Endothelial cell of umbilical vein (primary cell): ENCODE measurements around the gene SAP25. TPM values are rescaled to one million over a fixed set of nuclear protein-coding genes. Genes with fewer than 3 reads are reported as not detected.
A peak's percentile ranks its signal among the peaks of the same experiment; 100 is the strongest.

Experiments
- BruUV-seq: library from RNA; stranded (reverse); fragments of 400-500 nt; replicated peaks from 2 replicates; lab custom pipeline; 2021; lab: Mats Ljungman, UMichigan
- CTCF ChIA-PET: fragments of 300-600, 350-600 bp; sonication (Branson Sonifier 250); formaldehyde crosslinking; loops from one replicate; lab custom pipeline; 2021; ENCODE audit warnings: antibody characterized with exemption, inconsistent platforms; lab: Charles Lee
- POLR2A ChIA-PET: fragments of 300-600, 350-600 bp; sonication (Branson Sonifier 250); formaldehyde crosslinking; loops from one replicate; lab custom pipeline; 2021; ENCODE audit warnings: antibody characterized with exemption, inconsistent platforms; lab: Charles Lee
- DNase-seq: peaks from one replicate; pipeline ENCODE4 v3.0.0-alpha.2; 2011; ENCODE audit warnings: low read depth, low spot score
- FAIRE-seq: peaks from 2 replicates; lab custom pipeline; 2011; peaks lifted over from hg19 to GRCh38; lab: Jason Lieb, UNC
- H2AFZ ChIP-seq: 2 replicates; pipeline ENCODE4 v1.6.0; 2012; ENCODE audit warnings: low read depth, low read length, control low read depth, inconsistent platforms
- H3K27ac ChIP-seq: 2 replicates; pipeline ENCODE4 v1.5.1; 2011; ENCODE audit warnings: low read depth, mild to moderate bottlenecking, control low read depth, low read length, moderate library complexity; ENCODE audit not compliant: insufficient read depth
- H3K27me3 ChIP-seq, 2 experiments: 2 replicates each; pipeline versions ENCODE4 v1.6.0 to v1.6.1; 2011; ENCODE audit warnings: low read length in 2 of 2, mixed read lengths in 1 of 2; ENCODE audit not compliant: control insufficient read depth in 2 of 2, insufficient read depth in 2 of 2
- H3K36me3 ChIP-seq, 2 experiments: 2 replicates in 1 of 2; 3 replicates in 1 of 2; pipeline ENCODE4 v1.5.1; 2011; ENCODE audit warnings: low read length in 2 of 2, mild to moderate bottlenecking in 1 of 2, moderate library complexity in 1 of 2; ENCODE audit not compliant: control insufficient read depth in 2 of 2, insufficient read depth in 2 of 2; ENCODE audit errors: extremely low read depth in 1 of 2
- H3K4me1 ChIP-seq: 3 replicates; pipeline ENCODE4 v1.5.1; 2011; ENCODE audit warnings: mild to moderate bottlenecking, low read length; ENCODE audit not compliant: control insufficient read depth, insufficient read depth; ENCODE audit errors: extremely low read depth
- H3K4me2 ChIP-seq: 2 replicates; pipeline ENCODE4 v1.6.1; 2011; ENCODE audit warnings: low read length, control low read depth, mixed read lengths; ENCODE audit not compliant: insufficient read depth
- H3K4me3 ChIP-seq, 3 experiments: fragments of 200-600 bp in 1 of 3; sonication (generic), shearing (Covaris generic) in 1 of 3; replicated peaks in 1 of 3; 2 replicates each; pipeline ENCODE4 v1.5.1; 2011 to 2016; ENCODE audit warnings: control low read depth in 3 of 3, low read length in 3 of 3, mild to moderate bottlenecking in 2 of 3, inconsistent platforms in 1 of 3, low read depth in 1 of 3, moderate library complexity in 1 of 3; ENCODE audit not compliant: insufficient read depth in 1 of 3
- H3K79me2 ChIP-seq: 2 replicates; pipeline ENCODE4 v1.6.0; 2012; ENCODE audit warnings: low read length, inconsistent platforms; ENCODE audit not compliant: control insufficient read depth, insufficient read depth
- H3K9ac ChIP-seq: replicated peaks from 2 replicates; pipeline ENCODE3; 2011; ENCODE audit warnings: low read length, control low read depth; ENCODE audit not compliant: insufficient read depth; ENCODE audit errors: extremely low read depth
- H3K9me1 ChIP-seq: replicated peaks from 3 replicates; pipeline ENCODE4 v1.6.0; 2011; ENCODE audit warnings: mild to moderate bottlenecking, low read length; ENCODE audit not compliant: control insufficient read depth, insufficient read depth; ENCODE audit errors: extremely low read depth
- H3K9me3 ChIP-seq: replicated peaks from 2 replicates; pipeline ENCODE4 v1.5.1; 2012; ENCODE audit warnings: low read length, inconsistent platforms; ENCODE audit not compliant: control insufficient read depth, insufficient read depth
- H4K20me1 ChIP-seq: replicated peaks from 2 replicates; pipeline ENCODE3; 2011; ENCODE audit warnings: mild to moderate bottlenecking, low read length; ENCODE audit not compliant: control insufficient read depth, insufficient read depth; ENCODE audit errors: extremely low read depth
- EZH2 ChIP-seq: IDR thresholded peaks from 2 replicates; pipeline ENCODE4 v1.6.1; 2012; ENCODE audit warnings: borderline replicate concordance, low read depth, mild to moderate bottlenecking, moderate library complexity, low read length, inconsistent platforms; ENCODE audit not compliant: severe bottlenecking
- FOS ChIP-seq: IDR thresholded peaks from 2 replicates; pipeline ENCODE4 v1.6.1; 2011; ENCODE audit warnings: mild to moderate bottlenecking, low read length, moderate library complexity, borderline replicate concordance; ENCODE audit not compliant: insufficient read depth
- GATA2 ChIP-seq: IDR thresholded peaks from 2 replicates; pipeline ENCODE4 v1.7.0; 2011; ENCODE audit warnings: low read depth, mild to moderate bottlenecking, moderate library complexity, mixed read lengths, low read length; ENCODE audit not compliant: insufficient read length, insufficient read depth
- JUN ChIP-seq: IDR thresholded peaks from 2 replicates; pipeline ENCODE4 v1.6.1; 2011; ENCODE audit warnings: borderline replicate concordance, low read depth; ENCODE audit not compliant: insufficient read length, insufficient read depth
- MYC ChIP-seq: IDR thresholded peaks from one replicate; pipeline ENCODE4 v1.6.1; 2011; ENCODE audit warnings: mild to moderate bottlenecking, low read depth, low read length
- POLR2A ChIP-seq: IDR thresholded peaks from 2 replicates; pipeline ENCODE4 v1.6.1; 2012; ENCODE audit warnings: low read depth, mild to moderate bottlenecking, control low read depth, low read length
- POLR2AphosphoS5 ChIP-seq: IDR thresholded peaks from 2 replicates; pipeline ENCODE4 v1.6.1; 2012; ENCODE audit warnings: low read depth, mild to moderate bottlenecking, control low read depth, low read length, moderate library complexity; ENCODE audit not compliant: insufficient read depth
- dilution Hi-C: fragments of 300-500 bp; cut with MboI; formaldehyde crosslinking; loops from one replicate; pipeline ENCODE4 v1.15.0; 2019; ENCODE audit warnings: low sequenced_read_pairs; ENCODE audit not compliant: extremely low pct_ligation_motif_present
- intact Hi-C: fragments of 100-400 bp; cut with micrococcal nuclease; formaldehyde crosslinking; loops from one replicate; pipeline ENCODE4 v1.10.0; 2022
- polyA plus RNA-seq, 4 experiments: library from polyadenylated mRNA; depleted of rRNA in 3 of 4; stranded (reverse) in 3 of 4; unstranded in 1 of 4; fragments of >200 nt; gene quantifications; 2 replicates each; pipeline versions ENCODE4 v1.2.1 to v1.2.3, GENCODE V29; 2011 to 2012; ENCODE audit warnings: missing spikeins in 1 of 4
- total RNA-seq: library from RNA; stranded (reverse); gene quantifications from 2 replicates; pipeline ENCODE4 v1.2.3, GENCODE V29; 2021
- TF ChIP-seq, protein P1 (sequence below): IDR thresholded peaks from 2 replicates; pipeline ENCODE4 v1.6.1; 2011; ENCODE audit not compliant: insufficient read depth, insufficient read length
- TF ChIP-seq, protein P2 (sequence below), 2 donors: IDR thresholded peaks; 1 replicate in 1 of 2; 2 replicates in 1 of 2; pipeline ENCODE4 v1.5.1; 2011; ENCODE audit warnings: low read length in 2 of 2, mild to moderate bottlenecking in 2 of 2, moderate library complexity in 2 of 2, control low read depth in 1 of 2, inconsistent platforms in 1 of 2, low read depth in 1 of 2; ENCODE audit not compliant: insufficient read depth in 1 of 2; ENCODE audit errors: extremely low read depth in 1 of 2

The SAP25 gene
- total and polyA plus RNA-seq, 2 donors (not counting 3 experiments of a cell fraction or from before 2014, with no cell fraction given) = 3.2 TPM

DNA sequence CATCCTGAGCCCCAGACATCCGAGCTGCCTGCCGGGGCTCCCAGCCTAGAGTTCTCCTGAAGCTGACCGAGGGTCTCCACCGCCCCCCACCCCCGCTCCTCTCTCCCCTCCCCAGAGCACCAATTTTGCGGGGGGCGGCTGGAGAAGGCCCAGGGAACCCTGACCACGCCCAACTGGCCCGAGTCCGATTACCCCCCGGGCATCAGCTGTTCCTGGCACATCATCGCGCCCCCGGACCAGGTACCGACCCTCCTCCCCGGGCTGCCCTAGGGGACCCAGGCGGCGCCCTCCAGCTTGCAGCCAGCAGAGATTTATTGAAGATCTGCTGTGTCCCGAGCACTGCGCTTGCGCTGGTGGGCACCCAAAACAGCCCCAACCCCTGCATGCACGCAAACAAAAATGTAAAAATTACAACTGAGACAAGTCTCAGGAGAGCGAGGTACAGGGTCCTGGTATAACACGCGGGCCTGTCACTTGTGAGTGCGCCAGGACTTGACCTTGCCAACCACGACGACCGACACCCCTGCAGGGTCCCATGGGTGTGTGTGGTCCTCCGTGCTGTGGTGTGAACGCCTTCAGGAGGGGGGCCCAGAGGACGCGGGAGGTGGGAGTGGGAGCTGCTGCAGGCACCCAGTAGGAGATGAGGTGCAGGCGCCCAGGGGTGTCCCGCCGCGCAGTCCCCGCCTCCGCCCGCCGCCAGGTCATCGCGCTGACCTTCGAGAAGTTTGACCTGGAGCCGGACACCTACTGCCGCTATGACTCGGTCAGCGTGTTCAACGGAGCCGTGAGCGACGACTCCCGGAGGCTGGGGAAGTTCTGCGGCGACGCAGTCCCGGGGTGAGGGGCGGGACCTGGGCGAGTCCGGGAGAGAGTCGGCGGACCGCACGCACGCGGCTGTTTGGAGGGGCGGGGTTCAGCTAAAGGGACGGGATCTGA lies 31.5 kb upstream of the SAP25 start:
- Histone ChIP-seq H3K4me1 (peaks cover 25% of the 10 kb centered on the region), H4K20me1 (no peaks in the 10 kb centered on the region), H3K4me3 (peak overlapping the region; percentile 44 to 65 (median 54)), H3K27me3 (no peaks in the 10 kb centered on the region), H3K36me3 (no peaks in the 10 kb centered on the region), H3K9ac (no peak overlapping the region), H2AFZ (peak overlapping the region; percentile 99), H3K79me2 (no peaks in the 10 kb centered on the region), H3K9me1 (no peaks in the 10 kb centered on the region), H3K27ac (no peak overlapping the region), H3K4me2 (peak overlapping the region; percentile 93), H3K9me3 (no peaks in the 10 kb centered on the region)
- BruUV-seq = no TSS peak
- no peak for TF ChIP-seq MYC
- TF ChIP-seq, protein P1, sequence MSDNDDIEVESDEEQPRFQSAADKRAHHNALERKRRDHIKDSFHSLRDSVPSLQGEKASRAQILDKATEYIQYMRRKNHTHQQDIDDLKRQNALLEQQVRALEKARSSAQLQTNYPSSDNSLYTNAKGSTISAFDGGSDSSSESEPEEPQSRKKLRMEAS = no peak
- TF ChIP-seq GATA2 = no peak
- TF ChIP-seq EZH2 = no peak
- no peak for TF ChIP-seq POLR2AphosphoS5
- no peak for TF ChIP-seq JUN
- TF ChIP-seq POLR2A = no peak
- TF ChIP-seq, protein P2, sequence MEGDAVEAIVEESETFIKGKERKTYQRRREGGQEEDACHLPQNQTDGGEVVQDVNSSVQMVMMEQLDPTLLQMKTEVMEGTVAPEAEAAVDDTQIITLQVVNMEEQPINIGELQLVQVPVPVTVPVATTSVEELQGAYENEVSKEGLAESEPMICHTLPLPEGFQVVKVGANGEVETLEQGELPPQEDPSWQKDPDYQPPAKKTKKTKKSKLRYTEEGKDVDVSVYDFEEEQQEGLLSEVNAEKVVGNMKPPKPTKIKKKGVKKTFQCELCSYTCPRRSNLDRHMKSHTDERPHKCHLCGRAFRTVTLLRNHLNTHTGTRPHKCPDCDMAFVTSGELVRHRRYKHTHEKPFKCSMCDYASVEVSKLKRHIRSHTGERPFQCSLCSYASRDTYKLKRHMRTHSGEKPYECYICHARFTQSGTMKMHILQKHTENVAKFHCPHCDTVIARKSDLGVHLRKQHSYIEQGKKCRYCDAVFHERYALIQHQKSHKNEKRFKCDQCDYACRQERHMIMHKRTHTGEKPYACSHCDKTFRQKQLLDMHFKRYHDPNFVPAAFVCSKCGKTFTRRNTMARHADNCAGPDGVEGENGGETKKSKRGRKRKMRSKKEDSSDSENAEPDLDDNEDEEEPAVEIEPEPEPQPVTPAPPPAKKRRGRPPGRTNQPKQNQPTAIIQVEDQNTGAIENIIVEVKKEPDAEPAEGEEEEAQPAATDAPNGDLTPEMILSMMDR (IDR thresholded peaks at IDR 0.05; ENCODE audit: extremely low read depth in 1 of 2, insufficient read depth in 1 of 2, low read depth in 1 of 2, low read length in 2 of 2) = no peak
- no peak for TF ChIP-seq FOS
- peak; percentile 8 for FAIRE-seq
- CTCF ChIA-PET = interaction anchor here (1.3 to 1.6 kb wide), 3 partner anchors 16 to 20 kb away, joined by 3 to 7 read pairs (median 3); partner anchors contain the start of gene FBXO24
- POLR2A ChIA-PET = interaction anchor here (0.6 to 1.1 kb wide), 3 partner anchors 19 to 269 kb away, joined by 3 to 4 read pairs (median 3); partner anchors contain the start of genes FBXO24 and LRCH4
- intact Hi-C loops (loop anchor here (1.0 to 2.0 kb wide), 4 partner anchors 7 to 78 kb away; partner anchors contain the start of genes FBXO24, GNB2, LRCH4 and MOSPD3), dilution Hi-C loops (no loop called here)
- no peak for DNase-seq
